Measurements from ENCODE around the gene DCST2. TPM values are rescaled to one million over a fixed set of nuclear protein-coding genes. Genes with fewer than 3 reads are reported as not detected.

Gene DCST2
- total and polyA plus RNA-seq, 2 of the 8 experiments (the other 6 are each of a cell fraction or from before 2014, with no cell fraction given), result 0.43 to 2.1 TPM

DNA sequence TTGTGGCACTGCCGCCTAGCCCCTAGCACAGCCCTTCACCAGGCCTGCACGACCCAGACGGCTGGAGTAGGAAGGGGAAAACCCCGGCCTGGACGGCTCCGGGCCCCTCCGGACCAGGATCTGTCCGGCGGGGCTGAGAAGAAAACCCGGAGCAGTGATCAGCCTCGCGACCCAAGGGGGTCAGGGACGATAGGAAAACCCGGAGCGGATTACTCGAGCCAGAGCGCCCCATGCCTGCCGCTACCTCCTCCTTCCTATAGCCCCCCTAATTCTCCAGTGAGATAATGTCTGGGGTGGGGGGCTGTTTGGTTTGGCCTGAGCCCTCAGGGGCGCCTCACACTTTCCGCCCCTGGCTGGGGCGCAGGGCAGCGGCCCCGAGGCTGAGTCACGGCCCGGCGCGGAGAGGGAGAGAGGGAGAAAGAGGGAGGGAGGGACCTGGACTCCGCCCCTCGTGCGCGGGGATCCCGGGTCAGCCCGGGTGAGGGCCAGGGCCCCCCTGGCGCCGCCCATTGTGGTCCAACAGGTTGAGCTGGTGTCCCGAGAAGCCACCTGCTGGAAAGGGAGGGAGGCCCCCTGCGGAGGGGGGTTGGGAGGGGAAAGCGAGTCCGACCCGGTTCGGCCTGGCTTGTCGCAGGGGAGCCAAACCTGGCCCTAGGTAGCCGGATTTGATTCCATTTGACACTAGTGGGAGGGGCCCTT is 32.7 kb downstream of the DCST2 start (continued):
- TF ChIP-seq, protein P1, sequence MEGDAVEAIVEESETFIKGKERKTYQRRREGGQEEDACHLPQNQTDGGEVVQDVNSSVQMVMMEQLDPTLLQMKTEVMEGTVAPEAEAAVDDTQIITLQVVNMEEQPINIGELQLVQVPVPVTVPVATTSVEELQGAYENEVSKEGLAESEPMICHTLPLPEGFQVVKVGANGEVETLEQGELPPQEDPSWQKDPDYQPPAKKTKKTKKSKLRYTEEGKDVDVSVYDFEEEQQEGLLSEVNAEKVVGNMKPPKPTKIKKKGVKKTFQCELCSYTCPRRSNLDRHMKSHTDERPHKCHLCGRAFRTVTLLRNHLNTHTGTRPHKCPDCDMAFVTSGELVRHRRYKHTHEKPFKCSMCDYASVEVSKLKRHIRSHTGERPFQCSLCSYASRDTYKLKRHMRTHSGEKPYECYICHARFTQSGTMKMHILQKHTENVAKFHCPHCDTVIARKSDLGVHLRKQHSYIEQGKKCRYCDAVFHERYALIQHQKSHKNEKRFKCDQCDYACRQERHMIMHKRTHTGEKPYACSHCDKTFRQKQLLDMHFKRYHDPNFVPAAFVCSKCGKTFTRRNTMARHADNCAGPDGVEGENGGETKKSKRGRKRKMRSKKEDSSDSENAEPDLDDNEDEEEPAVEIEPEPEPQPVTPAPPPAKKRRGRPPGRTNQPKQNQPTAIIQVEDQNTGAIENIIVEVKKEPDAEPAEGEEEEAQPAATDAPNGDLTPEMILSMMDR (IDR thresholded peaks at IDR 0.05; ENCODE audit: control extremely low read depth in 1 of 3, insufficient read depth in 1 of 3, low read depth in 1 of 3, low read length in 3 of 3), result no peak
- TF ChIP-seq ZNF274 (IDR thresholded peaks at IDR 0.05; ENCODE audit: borderline replicate concordance, extremely low read depth, low read length), result no peak
- TF ChIP-seq, protein P2, sequence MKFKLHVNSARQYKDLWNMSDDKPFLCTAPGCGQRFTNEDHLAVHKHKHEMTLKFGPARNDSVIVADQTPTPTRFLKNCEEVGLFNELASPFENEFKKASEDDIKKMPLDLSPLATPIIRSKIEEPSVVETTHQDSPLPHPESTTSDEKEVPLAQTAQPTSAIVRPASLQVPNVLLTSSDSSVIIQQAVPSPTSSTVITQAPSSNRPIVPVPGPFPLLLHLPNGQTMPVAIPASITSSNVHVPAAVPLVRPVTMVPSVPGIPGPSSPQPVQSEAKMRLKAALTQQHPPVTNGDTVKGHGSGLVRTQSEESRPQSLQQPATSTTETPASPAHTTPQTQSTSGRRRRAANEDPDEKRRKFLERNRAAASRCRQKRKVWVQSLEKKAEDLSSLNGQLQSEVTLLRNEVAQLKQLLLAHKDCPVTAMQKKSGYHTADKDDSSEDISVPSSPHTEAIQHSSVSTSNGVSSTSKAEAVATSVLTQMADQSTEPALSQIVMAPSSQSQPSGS (IDR thresholded peaks at IDR 0.05; ENCODE audit: low read length), result peak; percentile 53; the same call in 1 of the 2 replicates
- peak; percentile 73 for TF ChIP-seq CREB1 (IDR thresholded peaks at IDR 0.05)
- TF ChIP-seq TEAD4 (IDR thresholded peaks at IDR 0.05; ENCODE audit: low read depth, low read length), result 0 out of 2 replicates have a peak, but pooled peaks have one; percentile 42
- TF ChIP-seq, protein P3, sequence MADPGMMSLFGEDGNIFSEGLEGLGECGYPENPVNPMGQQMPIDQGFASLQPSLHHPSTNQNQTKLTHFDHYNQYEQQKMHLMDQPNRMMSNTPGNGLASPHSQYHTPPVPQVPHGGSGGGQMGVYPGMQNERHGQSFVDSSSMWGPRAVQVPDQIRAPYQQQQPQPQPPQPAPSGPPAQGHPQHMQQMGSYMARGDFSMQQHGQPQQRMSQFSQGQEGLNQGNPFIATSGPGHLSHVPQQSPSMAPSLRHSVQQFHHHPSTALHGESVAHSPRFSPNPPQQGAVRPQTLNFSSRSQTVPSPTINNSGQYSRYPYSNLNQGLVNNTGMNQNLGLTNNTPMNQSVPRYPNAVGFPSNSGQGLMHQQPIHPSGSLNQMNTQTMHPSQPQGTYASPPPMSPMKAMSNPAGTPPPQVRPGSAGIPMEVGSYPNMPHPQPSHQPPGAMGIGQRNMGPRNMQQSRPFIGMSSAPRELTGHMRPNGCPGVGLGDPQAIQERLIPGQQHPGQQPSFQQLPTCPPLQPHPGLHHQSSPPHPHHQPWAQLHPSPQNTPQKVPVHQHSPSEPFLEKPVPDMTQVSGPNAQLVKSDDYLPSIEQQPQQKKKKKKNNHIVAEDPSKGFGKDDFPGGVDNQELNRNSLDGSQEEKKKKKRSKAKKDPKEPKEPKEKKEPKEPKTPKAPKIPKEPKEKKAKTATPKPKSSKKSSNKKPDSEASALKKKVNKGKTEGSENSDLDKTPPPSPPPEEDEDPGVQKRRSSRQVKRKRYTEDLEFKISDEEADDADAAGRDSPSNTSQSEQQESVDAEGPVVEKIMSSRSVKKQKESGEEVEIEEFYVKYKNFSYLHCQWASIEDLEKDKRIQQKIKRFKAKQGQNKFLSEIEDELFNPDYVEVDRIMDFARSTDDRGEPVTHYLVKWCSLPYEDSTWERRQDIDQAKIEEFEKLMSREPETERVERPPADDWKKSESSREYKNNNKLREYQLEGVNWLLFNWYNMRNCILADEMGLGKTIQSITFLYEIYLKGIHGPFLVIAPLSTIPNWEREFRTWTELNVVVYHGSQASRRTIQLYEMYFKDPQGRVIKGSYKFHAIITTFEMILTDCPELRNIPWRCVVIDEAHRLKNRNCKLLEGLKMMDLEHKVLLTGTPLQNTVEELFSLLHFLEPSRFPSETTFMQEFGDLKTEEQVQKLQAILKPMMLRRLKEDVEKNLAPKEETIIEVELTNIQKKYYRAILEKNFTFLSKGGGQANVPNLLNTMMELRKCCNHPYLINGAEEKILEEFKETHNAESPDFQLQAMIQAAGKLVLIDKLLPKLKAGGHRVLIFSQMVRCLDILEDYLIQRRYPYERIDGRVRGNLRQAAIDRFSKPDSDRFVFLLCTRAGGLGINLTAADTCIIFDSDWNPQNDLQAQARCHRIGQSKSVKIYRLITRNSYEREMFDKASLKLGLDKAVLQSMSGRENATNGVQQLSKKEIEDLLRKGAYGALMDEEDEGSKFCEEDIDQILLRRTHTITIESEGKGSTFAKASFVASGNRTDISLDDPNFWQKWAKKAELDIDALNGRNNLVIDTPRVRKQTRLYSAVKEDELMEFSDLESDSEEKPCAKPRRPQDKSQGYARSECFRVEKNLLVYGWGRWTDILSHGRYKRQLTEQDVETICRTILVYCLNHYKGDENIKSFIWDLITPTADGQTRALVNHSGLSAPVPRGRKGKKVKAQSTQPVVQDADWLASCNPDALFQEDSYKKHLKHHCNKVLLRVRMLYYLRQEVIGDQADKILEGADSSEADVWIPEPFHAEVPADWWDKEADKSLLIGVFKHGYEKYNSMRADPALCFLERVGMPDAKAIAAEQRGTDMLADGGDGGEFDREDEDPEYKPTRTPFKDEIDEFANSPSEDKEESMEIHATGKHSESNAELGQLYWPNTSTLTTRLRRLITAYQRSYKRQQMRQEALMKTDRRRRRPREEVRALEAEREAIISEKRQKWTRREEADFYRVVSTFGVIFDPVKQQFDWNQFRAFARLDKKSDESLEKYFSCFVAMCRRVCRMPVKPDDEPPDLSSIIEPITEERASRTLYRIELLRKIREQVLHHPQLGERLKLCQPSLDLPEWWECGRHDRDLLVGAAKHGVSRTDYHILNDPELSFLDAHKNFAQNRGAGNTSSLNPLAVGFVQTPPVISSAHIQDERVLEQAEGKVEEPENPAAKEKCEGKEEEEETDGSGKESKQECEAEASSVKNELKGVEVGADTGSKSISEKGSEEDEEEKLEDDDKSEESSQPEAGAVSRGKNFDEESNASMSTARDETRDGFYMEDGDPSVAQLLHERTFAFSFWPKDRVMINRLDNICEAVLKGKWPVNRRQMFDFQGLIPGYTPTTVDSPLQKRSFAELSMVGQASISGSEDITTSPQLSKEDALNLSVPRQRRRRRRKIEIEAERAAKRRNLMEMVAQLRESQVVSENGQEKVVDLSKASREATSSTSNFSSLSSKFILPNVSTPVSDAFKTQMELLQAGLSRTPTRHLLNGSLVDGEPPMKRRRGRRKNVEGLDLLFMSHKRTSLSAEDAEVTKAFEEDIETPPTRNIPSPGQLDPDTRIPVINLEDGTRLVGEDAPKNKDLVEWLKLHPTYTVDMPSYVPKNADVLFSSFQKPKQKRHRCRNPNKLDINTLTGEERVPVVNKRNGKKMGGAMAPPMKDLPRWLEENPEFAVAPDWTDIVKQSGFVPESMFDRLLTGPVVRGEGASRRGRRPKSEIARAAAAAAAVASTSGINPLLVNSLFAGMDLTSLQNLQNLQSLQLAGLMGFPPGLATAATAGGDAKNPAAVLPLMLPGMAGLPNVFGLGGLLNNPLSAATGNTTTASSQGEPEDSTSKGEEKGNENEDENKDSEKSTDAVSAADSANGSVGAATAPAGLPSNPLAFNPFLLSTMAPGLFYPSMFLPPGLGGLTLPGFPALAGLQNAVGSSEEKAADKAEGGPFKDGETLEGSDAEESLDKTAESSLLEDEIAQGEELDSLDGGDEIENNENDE (IDR thresholded peaks at IDR 0.05; ENCODE audit: insufficient replicate concordance, low read length), result no peak

Measured in H1 (cell line).